ENCODE results near the gene GREB1. TPM values are rescaled to one million over a fixed set of nuclear protein-coding genes. Genes with fewer than 3 reads are reported as not detected.
A peak's percentile ranks its signal among the peaks of the same experiment; 100 is the strongest.

Gene GREB1
- total and polyA plus RNA-seq, 4 experiments from 2014 or later: 0.19 to 1.1 TPM; not detected in 2

DNA sequence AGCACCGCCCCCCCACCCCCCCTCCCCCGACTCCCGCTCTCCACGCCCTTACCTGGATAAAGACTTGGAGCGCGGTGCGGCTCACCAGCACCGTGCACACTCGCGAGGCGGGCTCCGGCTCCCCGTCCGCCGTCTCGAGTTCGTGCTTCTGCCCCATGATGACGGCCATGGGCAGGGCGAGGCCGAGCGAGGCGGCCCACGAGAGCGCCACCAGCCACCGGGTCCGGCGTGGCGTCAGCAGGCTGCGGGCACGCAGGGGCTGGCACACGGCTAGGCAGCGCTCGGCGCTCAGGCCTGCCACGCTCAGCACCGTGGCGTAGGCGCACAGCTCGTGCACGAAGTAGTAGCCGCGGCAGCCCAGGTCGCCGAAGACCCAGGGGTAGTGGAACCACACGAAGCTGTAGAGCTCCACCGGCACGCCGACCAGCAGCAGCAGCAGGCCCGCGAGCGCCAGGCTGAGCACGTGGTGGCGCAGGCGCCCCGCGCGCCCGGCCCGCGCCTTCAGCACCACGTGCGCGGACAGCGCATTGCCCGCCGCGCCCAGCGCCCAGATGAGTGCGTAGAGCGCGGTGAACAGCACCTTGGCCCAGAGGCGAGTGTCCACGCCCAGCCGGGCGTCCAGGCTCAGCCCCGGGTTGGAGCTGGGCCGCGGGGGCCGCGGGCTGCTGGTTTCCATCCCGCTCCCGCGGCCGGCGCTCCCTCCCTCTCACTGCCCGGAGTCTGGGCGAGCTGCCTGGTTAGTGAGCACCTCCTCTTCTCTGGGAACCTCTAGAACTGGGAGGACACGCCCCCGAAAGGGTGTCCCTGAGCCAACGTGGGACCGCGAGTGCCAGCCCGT lies 135.8 kb downstream of the GREB1 start, which contains the start of gene NTSR2:
TSS of gene NTSR2 (minus strand) at position 742 of the 838 bp plus-strand sequence. CDS start at position 676, 66 bp downstream.
- no peaks in the 10 kb centered on the region for H3K36me3 ChIP-seq (ENCODE audit: insufficient read depth, low read length)
- POLR2A ChIA-PET (ENCODE audit: partially characterized antibody): no interaction called here
- no peak within 1 kb of the TSS for H3K27ac ChIP-seq (ENCODE audit: low read depth, low read length)
- no peak within 1 kb of the TSS for H3K27ac Mint-ChIP-seq
- no peak within 1 kb of the TSS for H3K4me3 ChIP-seq (ENCODE audit: low read length in 2 of 2)
- intact Hi-C loops (cut with micrococcal nuclease): no loop called here
- peaks cover 0 to 8% (median 0%) of the 10 kb centered on the region in 8 donors for H3K9me3 Mint-ChIP-seq
- peak within 1 kb of the TSS in 1 of 8 donors; percentile 5 for H3K4me3 Mint-ChIP-seq
- DNase-seq: peak in 3 of 5 donors; percentile 21 to 24 (median 24)
- no peaks in the 10 kb centered on the region for H3K36me3 Mint-ChIP-seq
- H3K27me3 ChIP-seq (ENCODE audit: insufficient read depth, low read length): no peaks in the 10 kb centered on the region
- CTCF ChIA-PET (ENCODE audit: partially characterized antibody): interaction anchor here (3.1 kb wide), 1 partner anchor 13 kb away, joined by 12 read pairs; no protein-coding TSS in a partner anchor
- no peaks in the 10 kb centered on the region for H3K4me1 ChIP-seq (ENCODE audit: insufficient read depth, low read length)
- H3K9me3 ChIP-seq (ENCODE audit: control insufficient read depth in 1 of 2, low read length in 2 of 2): no peaks in the 10 kb centered on the region
- peaks cover 19 to 32% of the 10 kb centered on the region in 2 donors for H3K27me3 Mint-ChIP-seq
- H3K4me1 Mint-ChIP-seq: peaks cover 6 to 13% (median 8%) of the 10 kb centered on the region in 4 donors

DNA sequence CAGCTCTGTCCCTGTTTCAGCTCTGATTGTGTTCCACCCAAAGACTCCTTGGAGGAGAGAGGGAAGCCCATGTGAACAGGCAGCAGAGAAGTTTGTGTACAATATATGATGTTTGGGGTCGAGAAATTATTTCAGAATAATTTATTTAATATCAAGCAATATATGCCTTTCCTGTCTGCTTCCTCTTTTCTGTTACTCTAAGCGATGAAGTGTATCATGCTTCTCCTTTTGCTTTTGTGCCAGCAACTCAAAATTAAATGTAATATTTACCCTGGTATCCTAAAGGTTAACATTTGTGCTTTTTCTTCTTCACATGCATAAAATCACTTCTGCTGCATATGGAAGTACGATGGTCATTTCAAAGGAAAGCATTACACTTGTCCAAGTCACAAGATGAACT lies 138.6 kb downstream of the GREB1 start:
- Mint-ChIP-seq H3K36me3 (peaks cover 0 to 4% of the 10 kb centered on the region in 2 donors), H3K4me3 (no peak overlapping the region), H3K9me3 (peaks cover 0 to 9% (median 2%) of the 10 kb centered on the region in 8 donors), H3K27me3 (peaks cover 40 to 41% of the 10 kb centered on the region in 2 donors), H3K4me1 (peaks cover 6 to 10% (median 8%) of the 10 kb centered on the region in 4 donors), H3K27ac (no peak overlapping the region)
- Histone ChIP-seq H3K27ac (ENCODE audit: low read depth, low read length) (no peak overlapping the region), H3K36me3 (ENCODE audit: insufficient read depth, low read length) (no peaks in the 10 kb centered on the region), H3K27me3 (ENCODE audit: insufficient read depth, low read length) (peaks cover 4% of the 10 kb centered on the region), H3K4me1 (ENCODE audit: insufficient read depth, low read length) (no peaks in the 10 kb centered on the region), H3K9me3 (ENCODE audit: control insufficient read depth in 1 of 2, low read length in 2 of 2) (no peaks in the 10 kb centered on the region), H3K4me3 (ENCODE audit: low read length in 2 of 2) (no peak overlapping the region)
- POLR2A ChIA-PET (ENCODE audit: partially characterized antibody): no interaction called here
- intact Hi-C loops (cut with micrococcal nuclease): no loop called here
- DNase-seq: no peak
- CTCF ChIA-PET (ENCODE audit: partially characterized antibody): interaction anchor here (0.7 to 3.1 kb wide), 2 partner anchors 10 to 16 kb away, joined by 3 to 12 read pairs; no protein-coding TSS in a partner anchor

- H3K27ac ChIP-seq (ENCODE audit: low read depth, low read length): no peak overlapping the region
- DNase-seq: no peak
- POLR2A ChIA-PET (ENCODE audit: partially characterized antibody): no interaction called here
- H3K27me3 ChIP-seq (ENCODE audit: insufficient read depth, low read length): peaks cover 4% of the 10 kb centered on the region
- H3K4me1 ChIP-seq (ENCODE audit: insufficient read depth, low read length): no peaks in the 10 kb centered on the region
- no peak overlapping the region for H3K4me3 ChIP-seq (ENCODE audit: low read length in 2 of 2)
- peaks cover 34 to 36% of the 10 kb centered on the region in 2 donors for H3K27me3 Mint-ChIP-seq
- no peaks in the 10 kb centered on the region for H3K9me3 ChIP-seq (ENCODE audit: control insufficient read depth in 1 of 2, low read length in 2 of 2)
- H3K36me3 Mint-ChIP-seq: peaks cover 0 to 4% of the 10 kb centered on the region in 2 donors
- H3K4me1 Mint-ChIP-seq: peaks cover 3 to 6% (median 4%) of the 10 kb centered on the region in 4 donors
- H3K9me3 Mint-ChIP-seq: peaks cover 0 to 9% (median 2%) of the 10 kb centered on the region in 8 donors
- intact Hi-C loops (cut with micrococcal nuclease): no loop called here
- no peak overlapping the region for H3K4me3 Mint-ChIP-seq
- no peaks in the 10 kb centered on the region for H3K36me3 ChIP-seq (ENCODE audit: insufficient read depth, low read length)
- H3K27ac Mint-ChIP-seq: peak overlapping the region in 1 of 7 donors; percentile 17
- CTCF ChIA-PET (ENCODE audit: partially characterized antibody): no interaction called here
These were observed 141.1 kb downstream of the GREB1 start for GRCh38 chr2:11674983-11675382.

GRCh38 chr2:11675423-11676112 lies 141.7 kb downstream of the GREB1 start:
- intact Hi-C loops (cut with micrococcal nuclease): no loop called here
- H3K27me3 Mint-ChIP-seq: peaks cover 30 to 32% of the 10 kb centered on the region in 2 donors
- CTCF ChIA-PET (ENCODE audit: partially characterized antibody): no interaction called here

DNA sequence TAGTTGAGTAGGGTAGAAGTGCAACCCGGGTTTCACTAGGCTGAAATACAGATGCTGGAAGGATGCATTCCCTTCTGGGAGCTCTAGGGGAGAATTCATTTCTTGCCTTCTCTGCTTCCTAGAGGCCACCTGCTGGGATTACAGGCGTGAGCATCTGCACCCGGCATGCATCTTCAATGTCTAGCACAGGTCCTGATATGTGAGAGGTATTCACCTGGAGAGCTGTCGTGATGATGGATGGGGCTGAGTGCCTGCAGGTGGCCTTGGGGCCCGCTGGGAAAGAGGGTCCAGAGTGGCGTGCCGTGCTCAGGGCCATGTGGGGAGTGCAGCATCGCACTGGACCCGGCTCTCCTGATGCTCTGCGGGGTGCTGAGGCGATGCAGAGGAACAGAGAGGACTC lies 142.8 kb downstream of the GREB1 start:
- H3K4me1 ChIP-seq (ENCODE audit: insufficient read depth, low read length): no peaks in the 10 kb centered on the region
- H3K4me3 ChIP-seq (ENCODE audit: low read length in 2 of 2): no peak overlapping the region
- peaks cover 0 to 9% (median 0%) of the 10 kb centered on the region in 8 donors for H3K9me3 Mint-ChIP-seq
- CTCF ChIA-PET (ENCODE audit: partially characterized antibody): interaction anchor here (1.4 to 1.6 kb wide), 2 partner anchors 11 to 103 kb away, joined by 4 read pairs; no protein-coding TSS in a partner anchor
- peaks cover 0 to 4% of the 10 kb centered on the region in 2 donors for H3K36me3 Mint-ChIP-seq
- no peaks in the 10 kb centered on the region for H3K9me3 ChIP-seq (ENCODE audit: control insufficient read depth in 1 of 2, low read length in 2 of 2)
- H3K27ac ChIP-seq (ENCODE audit: low read depth, low read length): no peak overlapping the region
- H3K27ac Mint-ChIP-seq: no peak overlapping the region
- peaks cover 28 to 33% of the 10 kb centered on the region in 2 donors for H3K27me3 Mint-ChIP-seq
- no peaks in the 10 kb centered on the region for H3K4me1 Mint-ChIP-seq
- no peak for DNase-seq
- no peaks in the 10 kb centered on the region for H3K36me3 ChIP-seq (ENCODE audit: insufficient read depth, low read length)
- peaks cover 4% of the 10 kb centered on the region for H3K27me3 ChIP-seq (ENCODE audit: insufficient read depth, low read length)
- POLR2A ChIA-PET (ENCODE audit: partially characterized antibody): no interaction called here
- H3K4me3 Mint-ChIP-seq: no peak overlapping the region
- intact Hi-C loops (cut with micrococcal nuclease): no loop called here

More at GRCh38 chr2:11675423-11676112, 141.7 kb downstream of the GREB1 start:
- H3K4me1 ChIP-seq (ENCODE audit: insufficient read depth, low read length): no peaks in the 10 kb centered on the region
- H3K4me3 Mint-ChIP-seq: no peak overlapping the region
- no peak overlapping the region for H3K4me3 ChIP-seq (ENCODE audit: low read length in 2 of 2)
- peaks cover 0 to 9% (median 0%) of the 10 kb centered on the region in 8 donors for H3K9me3 Mint-ChIP-seq
- POLR2A ChIA-PET (ENCODE audit: partially characterized antibody): no interaction called here
- no peaks in the 10 kb centered on the region for H3K9me3 ChIP-seq (ENCODE audit: control insufficient read depth in 1 of 2, low read length in 2 of 2)
- H3K27ac ChIP-seq (ENCODE audit: low read depth, low read length): no peak overlapping the region
- H3K36me3 ChIP-seq (ENCODE audit: insufficient read depth, low read length): no peaks in the 10 kb centered on the region
- H3K27ac Mint-ChIP-seq: peak overlapping the region in 1 of 7 donors; percentile 17
- peaks cover 4% of the 10 kb centered on the region for H3K27me3 ChIP-seq (ENCODE audit: insufficient read depth, low read length)
- DNase-seq: no peak
- H3K4me1 Mint-ChIP-seq: peaks cover 0 to under 1% (median 0%) of the 10 kb centered on the region in 4 donors
- peaks cover 0 to 4% of the 10 kb centered on the region in 2 donors for H3K36me3 Mint-ChIP-seq

DNA sequence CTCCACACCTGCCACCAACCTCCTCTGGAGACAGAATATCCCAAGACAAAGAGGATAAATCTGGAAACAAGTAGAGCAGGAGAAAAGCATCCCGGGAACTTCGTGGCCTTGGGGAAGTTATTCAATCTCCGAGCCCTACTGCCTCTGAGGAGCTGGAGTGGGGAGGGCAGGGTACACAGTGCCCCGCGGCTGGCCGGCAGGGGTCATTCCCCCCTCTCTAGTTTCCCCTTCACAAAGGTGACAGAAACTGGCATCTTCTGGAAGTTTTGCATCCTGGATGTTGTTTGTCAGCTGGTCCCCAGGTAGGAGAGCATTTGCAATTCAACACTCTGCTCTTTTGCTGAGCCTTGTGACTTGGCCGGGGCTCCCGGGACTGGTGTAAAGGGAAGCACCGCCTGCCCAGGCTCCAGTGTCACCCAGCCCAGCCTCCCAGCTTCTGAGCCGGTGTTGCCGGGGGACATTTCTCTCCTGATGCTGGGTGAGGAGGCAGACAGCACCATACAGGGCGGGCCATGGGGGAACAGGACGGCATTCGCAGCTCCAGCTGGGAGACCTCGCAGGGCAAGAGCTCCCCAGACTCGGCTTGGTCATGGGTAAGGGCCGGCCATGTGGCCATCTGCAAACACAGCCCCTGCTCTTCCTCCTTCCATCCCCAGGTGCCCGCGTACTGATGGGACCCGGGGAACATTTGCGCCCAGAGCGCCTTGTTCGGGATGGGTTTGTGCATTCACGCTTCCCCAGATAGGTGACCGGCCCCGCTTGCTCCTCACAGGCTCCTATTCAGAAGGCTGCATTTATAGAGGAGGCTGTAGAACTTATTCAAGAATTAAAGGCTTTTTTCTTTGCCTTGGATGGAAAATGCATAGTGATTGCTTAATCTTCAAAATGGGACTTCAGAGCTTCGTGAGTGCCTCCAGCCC lies 143.6 kb downstream of the GREB1 start:
- Histone ChIP-seq H3K9me3 (ENCODE audit: control insufficient read depth in 1 of 2, low read length in 2 of 2) (no peaks in the 10 kb centered on the region), H3K4me1 (ENCODE audit: insufficient read depth, low read length) (peaks cover 2% of the 10 kb centered on the region), H3K36me3 (ENCODE audit: insufficient read depth, low read length) (no peaks in the 10 kb centered on the region), H3K27me3 (ENCODE audit: insufficient read depth, low read length) (peaks cover 4% of the 10 kb centered on the region), H3K4me3 (ENCODE audit: low read length in 2 of 2) (no peak overlapping the region), H3K27ac (ENCODE audit: low read depth, low read length) (no peak overlapping the region)
- Mint-ChIP-seq H3K4me3 (no peak overlapping the region), H3K4me1 (peaks cover 0 to 5% (median 4%) of the 10 kb centered on the region in 4 donors), H3K9me3 (peaks cover 0 to 9% (median 0%) of the 10 kb centered on the region in 8 donors), H3K27ac (no peak overlapping the region), H3K27me3 (peaks cover 26 to 31% of the 10 kb centered on the region in 2 donors), H3K36me3 (peaks cover 0 to 4% of the 10 kb centered on the region in 2 donors)
- intact Hi-C loops (cut with micrococcal nuclease): no loop called here
- DNase-seq: no peak
- ChIA-PET CTCF (ENCODE audit: partially characterized antibody) (interaction anchor here (1.4 to 1.6 kb wide), 2 partner anchors 11 to 102 kb away, joined by 4 read pairs; no protein-coding TSS in a partner anchor), POLR2A (ENCODE audit: partially characterized antibody) (no interaction called here)

Measured in CD4-positive, alpha-beta memory T cell (primary cell).